Activated T-helper 9 cell treated with anti-CD3 and anti-CD28 coated beads, Interleukin-2, amount 50 U/mL, for 16 hours (primary cell): ENCODE data around the gene HOXB3.

Source experiments
- DNase-seq: peaks from one replicate; pipeline ENCODE4 v3.0.0-alpha.2; 2020; ENCODE audit warnings: low read depth

The HOXB3 gene

DNA sequence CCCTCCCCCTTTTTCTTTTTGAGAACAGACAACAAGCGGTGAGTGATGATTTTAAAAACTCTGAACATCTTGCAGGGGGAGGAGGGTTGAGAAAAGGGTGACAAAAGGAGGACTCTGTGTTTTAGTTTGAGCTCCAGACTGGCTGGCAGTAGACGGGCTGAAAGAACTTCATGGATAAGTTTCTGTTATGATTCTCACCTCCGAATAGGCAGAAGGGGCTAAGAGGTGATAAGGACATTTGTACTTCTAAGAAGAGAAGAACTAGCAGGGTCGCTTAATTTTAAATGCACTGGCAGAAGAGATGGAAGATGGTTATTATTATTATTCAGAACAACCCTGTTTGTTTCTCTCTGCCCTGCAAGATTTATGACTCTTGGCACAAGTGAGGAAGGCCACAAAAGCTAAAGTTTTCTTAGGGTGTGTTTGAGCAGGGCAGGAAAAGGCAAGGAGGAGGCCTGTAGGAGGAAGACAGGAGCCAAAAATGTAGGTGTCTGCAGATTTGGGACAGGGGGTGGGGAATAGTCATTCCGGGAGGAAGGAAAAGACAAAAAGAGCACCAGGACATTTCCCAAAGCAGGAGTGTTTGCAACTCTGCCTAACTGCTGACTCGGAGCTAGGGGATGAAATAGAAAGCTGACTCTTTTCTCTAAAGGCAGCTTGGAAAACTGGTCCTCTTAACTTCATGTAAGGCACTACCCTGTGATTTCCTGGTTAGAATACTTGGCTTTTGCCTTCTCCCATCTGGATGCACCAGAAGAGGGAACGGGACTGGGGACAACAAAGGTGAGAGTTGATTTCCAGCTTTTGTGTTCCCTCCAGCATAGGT, 33.3 kb downstream of the HOXB3 start:
- DNase-seq, result no peak

DNA sequence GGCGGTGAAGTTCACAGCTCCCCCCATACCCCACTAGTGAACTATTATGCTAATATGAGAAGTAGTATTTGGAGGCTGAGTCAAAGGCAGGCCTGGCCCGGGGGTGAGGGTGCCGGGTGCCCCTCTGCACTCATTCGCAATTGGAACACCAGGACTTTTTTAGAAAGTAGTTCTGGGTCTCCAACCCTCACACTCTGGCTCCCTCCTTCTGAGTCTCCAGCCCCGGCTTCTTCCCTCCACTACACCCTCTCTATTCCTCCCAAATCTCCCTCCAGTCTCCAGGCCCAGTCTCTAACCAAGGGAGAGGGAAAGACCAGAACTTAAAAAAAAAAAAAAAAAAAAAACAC, 33.8 kb downstream of the HOXB3 start:
- no peak for DNase-seq

DNA sequence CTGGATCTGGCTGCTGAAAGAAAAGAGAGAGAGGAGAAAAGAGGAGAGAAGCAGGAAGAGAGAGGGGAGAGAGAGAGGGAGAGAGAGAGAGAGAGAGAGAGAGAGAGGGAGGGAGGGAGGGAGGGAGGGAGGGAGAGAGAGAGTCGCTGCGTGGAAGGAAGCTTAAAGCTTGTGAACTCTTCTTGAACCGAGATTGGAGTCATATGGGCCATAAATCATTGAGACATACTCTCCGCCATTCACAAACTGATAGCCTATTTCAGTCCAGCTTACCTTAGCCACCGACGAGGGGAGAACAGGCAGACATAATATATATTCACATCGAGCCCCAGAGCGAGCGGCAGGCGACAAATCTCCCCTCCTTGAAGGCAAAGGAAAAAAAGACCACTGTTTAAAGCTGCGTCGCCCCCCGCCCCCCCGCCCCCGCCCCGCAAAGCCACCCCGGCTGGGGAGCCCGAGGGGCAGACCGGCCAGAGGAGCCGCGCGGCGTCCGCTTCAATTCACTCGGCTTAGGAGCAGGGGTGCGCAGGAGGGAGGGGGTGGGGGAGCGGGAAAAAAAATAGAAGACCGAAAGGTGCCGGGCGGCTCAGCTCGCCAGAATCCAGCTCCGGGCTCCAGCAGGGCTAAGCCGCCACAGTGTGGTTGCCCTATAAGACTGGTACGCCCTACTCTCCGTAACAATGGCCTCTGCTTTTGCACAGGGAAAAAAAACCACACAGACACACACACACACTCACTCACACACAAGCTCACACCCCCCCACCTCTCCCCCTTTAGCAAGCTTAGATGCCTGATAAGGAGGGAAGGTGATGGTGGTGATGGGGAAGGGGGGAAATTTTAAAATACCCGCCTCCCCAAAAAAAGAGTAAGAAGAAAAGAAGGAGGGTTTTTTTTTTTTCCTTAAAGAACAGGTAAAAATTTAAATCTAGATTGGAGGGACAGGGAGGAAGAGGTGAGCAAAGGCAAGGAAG, 34.5 kb downstream of the HOXB3 start:
- no peak for DNase-seq

DNA sequence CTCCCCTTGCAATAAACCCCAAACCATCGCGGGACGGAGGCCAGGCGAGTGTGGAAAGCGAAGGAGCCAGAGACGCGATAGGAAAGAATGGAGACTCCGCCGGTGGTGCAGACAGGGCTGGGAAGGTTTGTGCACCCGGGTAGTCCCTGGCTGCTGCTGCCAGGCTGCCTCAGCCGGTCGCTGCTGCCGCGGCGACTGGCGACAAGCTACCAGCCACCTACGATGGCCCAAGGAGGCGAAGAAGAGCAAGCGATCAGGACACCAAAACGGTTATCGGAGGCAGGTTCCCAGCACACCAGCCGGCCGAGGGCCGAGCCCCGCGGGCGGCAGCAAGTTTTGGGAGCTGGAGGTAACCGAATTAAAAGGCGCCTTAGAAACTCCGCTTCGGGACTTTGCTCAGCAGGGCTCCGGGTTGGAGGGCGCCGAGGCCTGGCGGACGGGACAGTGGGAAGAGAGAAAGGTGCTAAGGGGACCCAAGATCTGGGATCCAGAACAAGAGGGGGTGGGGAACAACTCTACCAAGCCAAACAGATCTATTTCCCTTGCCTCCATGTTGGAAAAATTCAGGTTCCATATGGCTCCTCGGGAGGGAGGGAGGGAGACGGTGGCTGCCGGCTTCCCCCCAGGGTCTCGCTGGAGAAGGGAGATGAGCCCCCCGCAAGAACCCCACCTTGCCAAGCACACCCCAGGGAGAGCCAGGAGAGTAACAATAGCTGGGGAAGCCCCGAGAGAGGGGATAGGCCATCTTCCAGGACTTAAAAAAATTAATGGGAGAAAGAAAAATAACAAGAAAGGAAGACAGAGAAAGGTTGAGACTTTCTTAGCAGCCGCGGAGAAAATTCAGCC, 35.4 kb downstream of the HOXB3 start:
- no peak for DNase-seq

DNA sequence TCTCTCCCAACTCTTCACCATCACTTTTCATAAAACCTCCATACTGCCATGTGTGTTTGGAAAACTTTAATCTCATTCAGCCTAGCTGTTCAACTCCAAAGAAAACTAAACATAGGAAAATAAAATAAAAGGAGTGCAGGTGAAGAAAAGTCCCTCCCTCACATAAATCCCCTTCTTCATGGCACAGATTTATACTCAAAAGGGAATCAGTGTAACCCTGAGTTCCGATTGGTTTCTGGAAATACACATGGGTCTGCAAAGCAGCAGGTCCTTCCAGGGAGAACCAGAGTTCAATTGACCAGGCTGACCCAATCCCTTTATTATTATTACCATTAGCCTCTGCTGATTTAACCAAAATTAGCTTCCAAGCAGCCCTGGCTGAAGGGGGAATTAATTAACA, 36.2 kb downstream of the HOXB3 start:
- DNase-seq, result no peak

DNA sequence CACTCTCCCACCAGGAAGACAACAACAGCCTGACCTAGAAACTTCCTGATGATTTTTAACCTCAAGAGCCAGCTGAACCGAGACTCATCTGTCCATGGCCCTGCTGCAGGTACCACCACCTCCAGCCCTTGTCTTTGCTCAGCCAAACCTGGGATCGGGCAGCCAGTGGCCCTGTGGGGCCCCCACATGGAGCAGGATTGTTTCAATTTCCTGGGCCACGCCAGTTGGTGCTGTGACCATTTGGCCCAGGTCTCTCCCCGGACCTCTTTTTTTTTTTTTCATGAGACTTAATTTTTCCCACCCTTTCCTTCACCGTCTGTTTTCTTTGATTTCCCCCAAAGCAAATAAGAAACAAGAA, 36.9 kb downstream of the HOXB3 start:
- no peak for DNase-seq

DNA sequence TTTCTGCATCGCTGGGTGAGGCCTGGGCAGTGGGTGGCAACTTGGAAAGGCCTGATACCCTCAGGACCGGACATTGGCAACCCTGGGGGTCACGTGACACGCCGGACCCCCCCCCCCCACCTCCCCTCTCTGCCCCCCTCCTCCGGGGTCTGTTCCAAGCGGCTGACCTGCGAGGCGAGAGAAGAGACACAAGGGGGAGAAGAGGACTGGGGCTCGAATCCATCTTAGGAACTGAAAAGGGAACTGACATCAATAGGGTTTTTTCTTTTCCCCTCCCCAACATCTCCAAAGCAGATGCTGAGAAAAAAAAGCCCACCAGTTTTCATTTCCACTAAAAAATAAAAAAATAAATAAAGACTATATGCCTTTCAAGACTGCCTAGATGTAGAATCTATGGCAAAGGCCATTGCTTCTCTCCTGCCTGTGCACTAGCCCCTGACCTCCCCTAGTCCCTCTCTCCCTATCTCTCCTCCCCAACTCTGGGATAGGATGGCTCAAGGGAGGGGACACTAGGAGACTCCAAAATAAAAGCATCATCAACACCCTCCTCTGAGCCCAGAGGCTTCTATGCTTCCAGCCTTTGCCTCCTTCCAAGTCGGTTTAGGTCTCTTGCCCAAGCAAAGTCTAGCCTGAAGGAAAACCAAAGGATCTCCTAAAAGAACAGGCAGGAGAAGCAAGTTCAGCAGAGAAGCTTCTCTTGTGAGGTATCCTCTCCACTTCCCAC, 37.4 kb downstream of the HOXB3 start:
- DNase-seq, result no peak

DNA sequence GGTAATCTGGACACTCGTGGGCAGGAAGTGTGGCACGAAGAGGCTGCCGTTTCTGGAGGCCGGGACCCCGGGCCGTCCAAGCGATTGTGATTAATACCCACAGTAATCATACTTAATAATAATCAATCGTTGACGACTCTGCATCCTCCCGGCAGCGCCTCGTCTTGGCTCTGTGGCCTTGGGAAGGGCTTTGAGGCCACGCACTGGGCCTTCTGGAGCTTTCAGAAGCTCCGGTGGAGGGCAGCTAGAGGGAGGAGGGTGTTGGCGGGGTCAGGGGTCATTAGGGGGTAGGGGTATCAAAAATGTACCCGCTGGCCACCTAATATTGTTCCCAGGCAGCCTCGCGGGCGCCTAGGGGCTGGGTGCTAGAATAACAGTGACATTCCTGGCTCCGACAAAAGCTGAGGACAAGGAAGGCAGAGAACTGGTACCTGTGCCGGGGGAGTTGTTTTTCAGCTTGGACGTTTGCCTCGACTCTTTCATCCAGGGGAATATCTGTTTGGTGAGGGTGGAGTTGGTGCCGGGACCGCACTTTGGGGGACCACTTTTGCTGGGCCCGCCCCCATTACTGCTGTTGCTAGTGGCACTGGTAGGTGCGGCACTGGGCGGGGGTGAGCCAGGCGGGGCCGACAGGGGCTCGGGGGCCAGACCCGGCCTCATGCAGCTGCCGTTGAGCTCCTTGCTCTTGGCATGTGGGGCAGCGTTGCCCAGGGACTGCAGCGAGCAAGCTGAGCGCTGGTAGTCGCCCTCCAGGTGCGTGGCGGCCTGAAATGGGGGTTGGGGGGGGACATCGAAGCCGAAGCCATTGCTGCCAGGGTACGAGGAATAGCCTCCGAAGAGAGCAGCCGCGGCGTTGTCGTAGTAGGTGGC, 38.2 kb downstream of the HOXB3 start:
- no peak for DNase-seq

DNA sequence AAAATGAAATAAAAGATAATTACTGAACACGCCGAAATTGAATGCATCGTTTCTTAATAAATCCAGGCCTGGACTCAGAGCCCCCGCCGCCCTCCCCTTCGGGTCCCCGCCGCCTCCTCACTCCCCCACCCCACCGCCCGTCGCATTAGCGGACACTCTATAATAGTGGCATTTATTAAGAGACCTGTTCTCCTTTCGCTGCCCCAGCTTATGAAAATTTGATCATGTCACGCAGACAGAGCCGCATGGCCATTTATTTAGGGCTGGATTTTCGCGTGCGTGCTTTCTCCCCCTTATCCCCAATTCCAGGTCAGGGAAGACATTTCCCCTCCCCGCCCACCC, 38.9 kb downstream of the HOXB3 start:
- no peak for DNase-seq

DNA sequence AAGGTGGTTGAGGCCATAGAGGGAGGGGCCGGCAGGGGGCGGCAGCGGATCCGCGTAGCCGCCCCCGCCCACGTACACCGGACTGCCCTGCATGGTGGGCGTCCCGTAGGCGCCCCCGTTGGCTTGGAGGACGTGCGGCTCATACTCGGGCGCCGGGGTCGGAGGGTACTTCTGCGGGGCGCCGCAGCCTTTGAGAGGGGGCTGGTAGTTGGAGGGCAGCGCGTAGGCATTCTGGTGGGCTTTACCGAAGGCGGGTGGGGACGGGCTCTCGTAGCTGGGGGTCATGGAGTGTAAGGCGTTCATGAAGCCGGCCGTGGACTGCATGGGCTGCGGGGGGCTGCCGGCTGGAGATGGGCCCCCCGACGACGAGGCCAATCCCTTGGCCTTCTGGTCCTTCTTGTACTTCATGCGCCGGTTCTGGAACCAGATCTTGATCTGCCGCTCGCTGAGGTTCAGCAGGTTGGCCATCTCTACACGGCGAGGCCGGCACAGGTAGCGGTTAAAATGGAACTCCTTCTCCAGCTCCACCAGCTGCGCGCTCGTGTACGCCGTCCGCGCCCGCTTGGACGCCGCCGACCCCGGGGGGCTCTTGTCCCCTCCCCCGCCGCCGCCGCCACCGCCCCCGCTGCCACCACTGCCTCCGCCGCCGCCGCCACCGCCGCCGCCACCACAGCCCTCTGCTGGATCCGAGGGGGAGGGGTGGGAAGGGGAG, 39.4 kb downstream of the HOXB3 start:
- DNase-seq, result no peak

DNA sequence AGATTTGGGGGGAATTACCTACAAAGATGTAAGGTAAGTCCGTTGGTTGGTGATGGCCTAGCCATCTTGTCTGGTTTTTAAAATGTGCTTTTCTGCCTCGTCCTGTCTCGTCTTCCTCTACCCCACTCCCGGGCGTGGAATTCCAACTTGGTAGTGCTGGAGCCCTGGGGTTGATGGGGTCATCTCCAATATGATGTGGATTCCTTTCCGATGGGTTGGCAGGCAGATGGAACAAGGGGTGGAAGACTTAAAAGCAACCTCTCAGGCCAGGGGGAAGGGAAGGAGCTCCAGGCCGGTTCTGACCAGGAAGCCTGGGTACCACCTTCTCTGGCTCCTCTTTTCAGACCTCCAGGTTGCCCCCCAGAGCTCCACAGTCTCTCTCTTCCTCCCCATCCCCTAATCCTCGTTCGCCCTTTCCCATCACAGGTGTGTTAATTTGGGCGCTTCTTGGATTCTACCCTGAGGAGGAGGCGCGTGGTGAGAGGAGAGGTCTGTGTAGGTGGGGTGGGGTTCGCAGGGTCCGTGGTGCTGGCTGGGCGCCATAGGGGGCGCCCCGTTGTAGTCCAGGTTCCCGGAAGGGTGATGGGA, 40.0 kb downstream of the HOXB3 start:
- no peak for DNase-seq

DNA sequence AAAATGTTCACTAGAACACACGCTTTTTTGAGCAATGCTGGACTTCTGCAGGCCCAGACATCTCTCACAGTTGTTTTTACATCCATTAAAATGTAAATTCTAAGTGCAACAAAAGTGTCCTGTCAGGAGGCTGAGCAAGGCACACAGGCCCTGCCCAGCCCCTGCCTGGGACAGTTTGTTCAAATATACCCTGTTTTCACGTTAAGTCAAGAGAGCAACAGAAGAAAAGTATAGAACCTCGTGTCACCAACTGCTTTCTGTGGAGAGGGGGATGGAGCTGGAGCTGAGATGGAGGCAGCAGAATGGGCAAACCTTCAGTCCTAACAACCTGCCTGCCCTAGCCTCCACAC, 40.8 kb downstream of the HOXB3 start:
- DNase-seq, result no peak

DNA sequence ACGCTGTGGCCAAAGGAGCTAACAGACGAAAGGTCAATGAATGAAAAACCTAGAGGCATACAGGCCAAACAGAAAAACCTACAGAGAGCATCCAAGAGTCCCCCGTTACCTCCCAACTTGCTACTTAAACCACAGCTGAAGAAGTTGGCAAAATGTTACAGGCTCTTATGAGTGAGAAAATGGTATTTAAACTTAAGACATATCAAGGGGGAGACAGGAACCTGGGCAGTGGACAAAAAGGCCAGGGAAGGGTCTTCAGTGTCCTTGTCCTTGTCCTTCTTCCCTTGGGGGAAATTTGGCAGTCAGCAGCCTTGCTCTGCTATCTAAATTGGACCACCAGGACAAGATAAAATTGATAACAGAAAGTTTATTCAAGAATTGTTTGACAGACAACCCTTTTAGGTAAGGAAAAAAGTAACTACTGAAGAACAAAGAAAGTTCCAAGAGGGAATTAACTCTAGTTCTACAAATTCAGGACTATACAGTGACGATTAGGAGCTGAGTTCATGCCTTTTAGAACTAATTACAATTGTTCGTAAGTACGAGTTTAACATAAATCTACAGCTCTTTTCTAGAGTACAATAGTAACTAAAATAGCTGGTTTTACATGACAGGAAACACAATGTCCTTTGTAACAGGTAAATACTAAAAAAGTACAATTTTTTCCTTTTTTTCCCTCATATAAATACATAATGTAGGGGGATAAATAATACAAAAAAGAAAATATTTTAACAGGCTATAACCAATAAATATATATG, 41.3 kb downstream of the HOXB3 start:
- DNase-seq, result no peak

DNA sequence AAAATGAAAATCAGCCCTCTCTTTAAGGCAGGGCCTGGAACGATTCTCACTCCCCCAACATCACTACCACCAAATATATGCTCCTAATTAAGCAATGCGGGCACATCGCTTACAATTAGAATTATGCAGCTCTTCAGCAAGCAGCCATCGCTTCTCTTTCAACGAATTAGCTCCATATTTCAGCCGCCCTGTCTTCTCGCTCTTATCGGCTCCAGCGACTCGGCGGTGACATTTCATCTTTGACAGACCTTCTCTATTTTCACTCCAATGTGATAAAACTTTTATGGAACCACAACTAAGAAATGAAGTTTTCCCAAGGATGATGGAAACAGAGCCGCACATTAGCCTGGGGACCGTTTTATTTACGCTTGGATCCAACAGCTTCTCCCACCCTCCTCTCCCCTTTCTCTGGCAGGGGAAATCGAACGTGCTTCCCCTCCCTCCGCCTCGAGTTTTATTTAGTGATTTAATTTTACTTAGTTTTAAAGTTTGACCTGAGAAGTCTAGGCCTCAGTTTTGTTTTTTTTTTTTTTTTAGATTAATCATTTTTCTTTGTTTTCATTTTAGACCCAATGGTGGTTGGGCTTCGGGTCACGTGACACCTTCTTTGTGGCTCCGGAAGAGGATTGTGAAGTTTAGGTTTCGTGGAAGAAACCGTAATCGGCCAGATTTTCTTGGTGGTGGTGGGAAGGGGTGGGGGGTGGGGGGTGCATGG, 42.1 kb downstream of the HOXB3 start:
- DNase-seq, result no peak

DNA sequence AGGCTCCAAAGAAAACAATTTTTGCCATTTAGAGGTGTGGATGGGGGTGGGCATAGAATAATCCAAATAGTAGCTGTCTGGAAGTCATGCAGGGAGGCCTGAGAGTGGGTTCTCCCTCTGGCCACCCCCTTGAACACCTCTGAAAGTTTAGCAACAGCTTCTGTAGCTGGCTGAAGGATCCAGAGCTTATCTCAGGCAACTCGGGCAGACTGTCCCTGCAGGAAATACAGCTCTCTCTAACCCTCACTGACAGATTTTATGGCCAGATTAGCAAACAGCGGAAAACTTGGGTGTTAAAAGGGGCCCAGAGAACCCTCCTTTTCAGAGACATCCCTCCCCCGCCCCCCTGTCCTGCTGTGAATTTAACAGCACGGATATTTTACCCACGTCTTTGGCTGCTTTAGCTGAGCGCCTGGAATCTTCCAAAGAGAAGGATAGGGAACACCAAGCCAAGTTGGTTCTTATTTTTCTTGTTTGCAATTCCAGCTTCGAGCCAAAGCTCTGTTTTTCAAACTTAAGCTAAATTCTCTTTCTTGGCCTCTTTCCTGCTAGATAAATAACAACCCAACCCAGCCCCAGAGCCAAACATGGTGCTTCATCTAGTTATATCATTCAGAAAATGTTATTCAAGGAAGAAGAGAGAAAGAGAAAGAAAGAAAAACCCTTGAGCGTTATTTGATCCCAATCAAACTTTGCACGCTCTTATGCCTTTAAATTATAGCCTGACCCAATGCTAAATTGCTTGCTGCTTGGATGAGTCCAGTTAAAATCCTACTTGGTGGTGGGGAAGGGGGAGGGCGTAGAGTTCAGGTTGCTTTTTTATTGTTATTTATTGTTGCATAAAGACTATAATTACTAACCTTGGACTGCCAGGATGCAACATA, 42.9 kb downstream of the HOXB3 start:
- no peak for DNase-seq

DNA sequence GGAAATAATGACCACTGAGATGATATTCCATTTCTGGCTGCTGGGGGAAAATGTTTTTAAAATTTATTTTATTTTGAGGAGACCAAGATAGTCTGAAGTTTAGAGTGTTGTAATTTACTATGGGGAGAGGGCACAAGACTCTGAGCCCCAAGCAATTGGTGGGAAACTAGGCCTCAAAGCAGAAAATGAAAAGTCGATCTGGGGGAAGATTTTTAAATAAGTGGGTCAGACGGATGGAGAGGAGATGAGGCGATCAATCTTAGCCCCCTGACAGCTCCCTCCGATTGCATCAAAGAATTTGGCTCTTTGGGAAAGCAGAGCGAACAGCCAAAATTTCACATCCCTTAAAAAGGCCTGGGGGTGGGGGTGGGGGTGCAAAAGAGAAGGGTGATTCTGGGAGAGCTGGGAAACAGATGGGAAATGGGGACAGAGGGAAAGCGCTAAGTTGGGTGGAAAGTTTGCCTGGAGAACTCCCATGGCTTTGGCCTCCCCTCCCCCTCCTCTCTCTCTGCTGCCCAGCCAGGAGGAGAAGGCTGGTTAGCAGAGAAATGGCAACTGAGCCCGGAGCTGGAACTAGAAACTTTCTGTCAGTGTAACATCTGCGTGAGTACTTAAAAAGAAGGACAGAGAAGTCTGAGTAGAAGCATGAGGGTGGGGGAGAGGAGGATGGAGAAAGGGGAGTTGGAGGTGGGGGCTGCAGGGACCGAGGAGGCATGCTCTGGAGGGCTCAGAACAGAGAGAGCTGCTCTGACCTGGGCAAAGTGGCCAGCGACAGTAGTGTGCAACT, 43.7 kb downstream of the HOXB3 start:
- no peak for DNase-seq

DNA sequence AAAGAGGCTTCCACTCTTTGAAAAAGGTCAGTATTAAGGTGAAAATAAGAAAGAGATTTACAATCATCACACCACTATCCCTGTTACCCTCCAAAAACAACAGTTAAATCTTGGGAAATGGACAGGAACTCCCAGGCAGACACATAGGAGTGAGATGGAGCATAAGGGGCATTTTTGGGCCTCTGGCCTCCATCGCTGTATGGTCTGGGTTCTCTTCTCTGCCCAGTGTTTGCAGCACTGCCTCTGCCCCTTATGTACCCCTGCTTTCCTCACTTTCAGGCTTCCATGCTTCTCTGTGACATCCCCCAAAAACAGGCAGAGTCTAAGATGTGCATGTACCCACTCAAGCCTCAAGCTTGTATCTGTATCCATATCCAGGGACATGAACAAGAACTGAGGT, 44.5 kb downstream of the HOXB3 start:
- no peak for DNase-seq
